Measurements from ENCODE around the gene KIF1B. TPM values are rescaled to one million over a fixed set of nuclear protein-coding genes. Genes with fewer than 3 reads are reported as not detected.

Gene KIF1B
- total RNA-seq, 2 experiments from 2014 or later: 7.1 to 8.9 TPM

DNA sequence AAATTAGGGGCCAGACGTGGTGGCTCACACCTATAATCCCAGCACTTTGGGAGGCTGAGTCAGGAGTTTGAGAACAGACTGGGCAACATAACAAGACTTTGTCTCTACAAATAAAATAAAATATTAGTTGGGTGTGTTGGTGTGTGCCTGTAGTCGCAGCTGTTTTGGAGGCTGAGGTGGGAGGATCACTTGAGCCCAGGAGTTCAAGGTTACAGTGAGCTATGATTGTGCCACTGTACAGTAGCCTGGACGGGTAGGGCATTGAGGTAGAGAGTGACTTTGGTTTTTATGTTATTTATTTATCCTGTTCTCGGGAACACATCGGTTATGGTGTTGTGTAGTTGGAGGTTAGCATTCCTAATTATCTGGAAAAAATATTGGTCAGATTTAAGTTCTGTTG is 19.5 kb downstream of the KIF1B start:
- peaks cover 5% of the 10 kb centered on the region for H3K4me1 Mint-ChIP-seq (ENCODE audit: low read depth)
- CTCF ChIA-PET: interaction anchor here (4.7 kb wide), 1 partner anchor 20 kb away, joined by 24 read pairs; the partner anchor contains the start of gene KIF1B
- DNase-seq: no peak
- H3K27ac Mint-ChIP-seq: no peak overlapping the region
- no peaks in the 10 kb centered on the region for H3K9me3 Mint-ChIP-seq
- H3K36me3 Mint-ChIP-seq (ENCODE audit: low read depth): no peaks in the 10 kb centered on the region
- ATAC-seq: no peak
- intact Hi-C loops (cut with micrococcal nuclease): no loop called here
- no peaks in the 10 kb centered on the region for H3K27me3 Mint-ChIP-seq
- POLR2A ChIA-PET: no interaction called here
- TF ChIP-seq, protein P1, sequence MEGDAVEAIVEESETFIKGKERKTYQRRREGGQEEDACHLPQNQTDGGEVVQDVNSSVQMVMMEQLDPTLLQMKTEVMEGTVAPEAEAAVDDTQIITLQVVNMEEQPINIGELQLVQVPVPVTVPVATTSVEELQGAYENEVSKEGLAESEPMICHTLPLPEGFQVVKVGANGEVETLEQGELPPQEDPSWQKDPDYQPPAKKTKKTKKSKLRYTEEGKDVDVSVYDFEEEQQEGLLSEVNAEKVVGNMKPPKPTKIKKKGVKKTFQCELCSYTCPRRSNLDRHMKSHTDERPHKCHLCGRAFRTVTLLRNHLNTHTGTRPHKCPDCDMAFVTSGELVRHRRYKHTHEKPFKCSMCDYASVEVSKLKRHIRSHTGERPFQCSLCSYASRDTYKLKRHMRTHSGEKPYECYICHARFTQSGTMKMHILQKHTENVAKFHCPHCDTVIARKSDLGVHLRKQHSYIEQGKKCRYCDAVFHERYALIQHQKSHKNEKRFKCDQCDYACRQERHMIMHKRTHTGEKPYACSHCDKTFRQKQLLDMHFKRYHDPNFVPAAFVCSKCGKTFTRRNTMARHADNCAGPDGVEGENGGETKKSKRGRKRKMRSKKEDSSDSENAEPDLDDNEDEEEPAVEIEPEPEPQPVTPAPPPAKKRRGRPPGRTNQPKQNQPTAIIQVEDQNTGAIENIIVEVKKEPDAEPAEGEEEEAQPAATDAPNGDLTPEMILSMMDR (IDR thresholded peaks at IDR 0.05): no peak
- H3K4me3 Mint-ChIP-seq: no peak overlapping the region

DNA sequence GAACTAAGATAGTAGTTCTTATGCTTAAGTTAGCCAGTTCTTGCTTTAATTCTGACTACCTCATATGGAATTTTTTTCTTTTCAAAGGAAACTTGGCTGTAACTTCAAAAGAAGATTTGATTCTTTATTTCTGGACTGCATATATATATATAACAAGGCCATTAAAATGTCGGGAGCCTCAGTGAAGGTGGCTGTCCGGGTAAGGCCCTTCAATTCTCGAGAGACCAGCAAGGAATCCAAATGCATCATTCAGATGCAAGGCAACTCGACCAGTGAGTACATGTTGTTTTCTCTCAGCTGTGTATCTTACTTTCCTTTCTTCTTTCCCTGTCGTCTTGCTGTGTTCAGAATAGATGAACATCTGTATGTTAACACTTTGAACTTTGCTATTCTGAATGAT is 21.8 kb downstream of the KIF1B start:
- no peak for DNase-seq
- no peaks in the 10 kb centered on the region for H3K9me3 Mint-ChIP-seq
- H3K4me3 Mint-ChIP-seq: no peak overlapping the region
- intact Hi-C loops (cut with micrococcal nuclease): no loop called here
- H3K27me3 Mint-ChIP-seq: no peaks in the 10 kb centered on the region
- ATAC-seq: no peak
- POLR2A ChIA-PET: no interaction called here
- CTCF ChIA-PET: no interaction called here
- TF ChIP-seq, protein P1 (IDR thresholded peaks at IDR 0.05): no peak
- H3K4me1 Mint-ChIP-seq (ENCODE audit: low read depth): peaks cover 14% of the 10 kb centered on the region
- no peak overlapping the region for H3K27ac Mint-ChIP-seq
- no peaks in the 10 kb centered on the region for H3K36me3 Mint-ChIP-seq (ENCODE audit: low read depth)

DNA sequence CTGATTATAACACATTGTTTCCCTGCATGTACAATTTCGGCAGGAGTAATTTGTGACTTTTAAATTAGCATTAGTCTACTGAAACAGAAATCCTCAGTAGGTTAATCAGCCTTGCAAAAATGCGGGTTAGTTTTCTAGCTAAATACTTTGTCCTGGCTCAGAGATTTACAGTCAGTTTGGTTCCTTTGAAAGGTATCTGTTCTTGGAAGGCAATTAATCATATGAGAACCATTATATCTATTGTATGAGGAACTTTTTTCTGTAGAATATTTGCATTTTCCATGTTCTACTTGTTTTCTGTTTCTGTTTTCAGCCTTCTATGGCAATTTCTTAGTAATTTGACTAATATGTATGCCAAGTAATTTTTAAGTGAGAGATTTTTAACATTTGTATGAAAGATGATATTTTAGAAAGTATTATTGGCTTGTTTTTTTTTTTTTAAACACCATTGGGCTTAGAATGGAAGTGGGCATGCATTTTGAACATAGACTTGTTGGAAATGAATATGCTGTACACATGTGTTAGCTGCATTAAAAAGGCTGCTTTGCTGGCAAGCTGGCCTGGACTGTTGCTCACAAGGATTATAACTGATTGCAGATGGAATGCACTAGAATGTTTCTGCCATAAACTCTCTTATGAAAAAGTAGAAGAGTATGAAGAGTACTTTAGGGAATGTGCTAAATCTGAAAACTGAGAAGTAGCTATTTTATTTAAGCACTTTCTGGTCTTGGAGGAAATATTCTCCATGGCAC is 26.2 kb downstream of the KIF1B start:
- TF ChIP-seq, protein P1 (IDR thresholded peaks at IDR 0.05): no peak
- Mint-ChIP-seq H3K27ac (peak overlapping the region; percentile 72), H3K27me3 (no peaks in the 10 kb centered on the region), H3K4me1 (ENCODE audit: low read depth) (peaks cover 15% of the 10 kb centered on the region), H3K9me3 (no peaks in the 10 kb centered on the region), H3K4me3 (no peak overlapping the region), H3K36me3 (ENCODE audit: low read depth) (peaks cover 1% of the 10 kb centered on the region)
- no peak for ATAC-seq
- ChIA-PET CTCF (interaction anchor here (1.2 to 2.0 kb wide), 3 partner anchors 9 to 340 kb away, joined by 3 to 9 read pairs (median 4); partner anchors contain the start of gene KIF1B), POLR2A (no interaction called here)
- no peak for DNase-seq
- intact Hi-C loops (cut with micrococcal nuclease): no loop called here

DNA sequence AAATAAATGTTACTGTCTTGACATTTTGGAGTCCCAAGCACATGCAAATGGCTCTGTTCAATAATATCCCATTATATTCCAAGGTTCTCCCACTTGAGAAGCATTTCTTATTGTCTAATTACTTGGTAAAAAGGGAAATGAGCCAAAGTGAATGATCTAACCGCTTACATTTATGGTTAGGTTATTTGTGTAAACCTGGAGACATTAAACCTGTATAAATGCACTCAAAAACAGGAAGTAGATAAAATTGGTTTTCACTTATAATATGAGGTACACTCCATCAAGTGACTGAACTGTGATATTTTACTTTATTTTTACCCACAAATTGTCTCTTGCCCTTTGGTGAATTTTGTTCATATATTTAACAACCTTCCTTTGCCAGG is 26.8 kb downstream of the KIF1B start:
- Mint-ChIP-seq H3K9me3 (no peaks in the 10 kb centered on the region), H3K27me3 (no peaks in the 10 kb centered on the region), H3K36me3 (ENCODE audit: low read depth) (peaks cover 1% of the 10 kb centered on the region), H3K4me3 (no peak overlapping the region), H3K27ac (peak overlapping the region; percentile 72), H3K4me1 (ENCODE audit: low read depth) (peaks cover 15% of the 10 kb centered on the region)
- no peak for ATAC-seq
- CTCF ChIA-PET: interaction anchor here (1.2 to 2.0 kb wide), 2 partner anchors 27 to 339 kb away, joined by 3 to 9 read pairs; partner anchors contain the start of gene KIF1B
- no peak for DNase-seq
- POLR2A ChIA-PET: no interaction called here
- TF ChIP-seq, protein P1 (IDR thresholded peaks at IDR 0.05): no peak
- intact Hi-C loops (cut with micrococcal nuclease): no loop called here

DNA sequence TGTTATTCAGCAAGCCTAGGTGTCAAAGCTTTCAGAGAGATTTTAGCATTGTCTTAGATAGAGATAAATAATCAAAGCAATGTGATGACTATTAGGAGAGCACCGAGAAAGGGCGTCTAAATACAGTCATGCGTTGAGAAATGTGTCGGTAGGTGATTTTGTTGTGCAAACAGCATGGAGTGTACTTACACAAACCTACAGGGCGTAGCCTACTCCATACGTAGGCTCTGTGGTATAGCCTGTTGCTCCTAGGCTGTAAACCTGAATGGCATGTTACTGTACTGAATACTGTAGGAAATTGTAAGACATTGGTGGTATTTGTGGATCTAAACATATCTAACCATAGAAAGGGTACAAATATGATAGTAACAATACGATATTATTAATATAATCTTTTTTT is 31.8 kb downstream of the KIF1B start:
- ChIA-PET POLR2A (no interaction called here), CTCF (no interaction called here)
- Mint-ChIP-seq H3K36me3 (ENCODE audit: low read depth) (peaks cover 1% of the 10 kb centered on the region), H3K4me1 (ENCODE audit: low read depth) (peaks cover 10% of the 10 kb centered on the region), H3K4me3 (no peak overlapping the region), H3K9me3 (no peaks in the 10 kb centered on the region), H3K27ac (no peak overlapping the region), H3K27me3 (no peaks in the 10 kb centered on the region)
- TF ChIP-seq, protein P1 (IDR thresholded peaks at IDR 0.05): no peak
- intact Hi-C loops (cut with micrococcal nuclease): no loop called here
- ATAC-seq: no peak
- DNase-seq: no peak
